GM21717 (cell line): ENCODE data around the gene RPL35.

ENCODE experiments used
- ATAC-seq: cut with Tn5 transposase; IDR thresholded peaks from one replicate; pipeline ENCODE4 v1.9.1; 2021; ENCODE audit warnings: mild to moderate bottlenecking, moderate library complexity; ENCODE audit not compliant: unreplicated experiment

The RPL35 gene

GRCh38 chr9:124861342-124862229, at the start of gene RPL35, which contains the start of gene ARPC5L:
Gene RPL35, minus strand, starts transcription at chr9:124861957. Its CDS starts 45 bp downstream, at chr9:124861912.
Gene ARPC5L, plus strand, starts transcription at chr9:124862130. Its CDS starts 7,161 bp downstream, at chr9:124869291.
- ATAC-seq, result peak; percentile 81

- no peak for ATAC-seq
Measured at GRCh38 chr9:124908098-124908497, 46.3 kb upstream of the RPL35 start.

GRCh38 chr9:124906966-124907365, 45.2 kb upstream of the RPL35 start:
- ATAC-seq, result no peak

GRCh38 chr9:124899845-124900244, 38.1 kb upstream of the RPL35 start:
- no peak for ATAC-seq

GRCh38 chr9:124897570-124898460, 36.1 kb upstream of the RPL35 start:
- ATAC-seq, result no peak

GRCh38 chr9:124894741-124895170, 33.0 kb upstream of the RPL35 start:
- no peak for ATAC-seq

GRCh38 chr9:124894035-124894740, 32.4 kb upstream of the RPL35 start:
- ATAC-seq, result no peak

GRCh38 chr9:124890179-124890578, 28.4 kb upstream of the RPL35 start:
- no peak for ATAC-seq

GRCh38 chr9:124889006-124889405, 27.2 kb upstream of the RPL35 start:
- no peak for ATAC-seq

- ATAC-seq, result no peak
Measured at GRCh38 chr9:124887832-124888231, 26.1 kb upstream of the RPL35 start.

GRCh38 chr9:124886866-124887492, 25.2 kb upstream of the RPL35 start:
- ATAC-seq, result no peak

- no peak for ATAC-seq
Measured at GRCh38 chr9:124886461-124886860, 24.7 kb upstream of the RPL35 start.

- no peak for ATAC-seq
Measured at GRCh38 chr9:124885551-124885950, 23.8 kb upstream of the RPL35 start.

- no peak for ATAC-seq
Measured at GRCh38 chr9:124884376-124884775, 22.6 kb upstream of the RPL35 start.

GRCh38 chr9:124882231-124882630, 20.5 kb upstream of the RPL35 start:
- no peak for ATAC-seq

GRCh38 chr9:124881138-124881743, 19.5 kb upstream of the RPL35 start:
- no peak for ATAC-seq

GRCh38 chr9:124880501-124880900, 18.7 kb upstream of the RPL35 start:
- no peak for ATAC-seq

GRCh38 chr9:124879226-124879625, 17.5 kb upstream of the RPL35 start:
- ATAC-seq, result no peak

- no peak for ATAC-seq
Measured at GRCh38 chr9:124878518-124878917, 16.8 kb upstream of the RPL35 start.

GRCh38 chr9:124878021-124878420, 16.3 kb upstream of the RPL35 start:
- no peak for ATAC-seq
